ENCODE results near the gene KCNH1.

GRCh38 chr1:211126622-211127021 lies 7.3 kb downstream of the KCNH1 start:
- TF ChIP-seq CTCF (IDR thresholded peaks at IDR 0.05) (no peak), POLR2A (IDR thresholded peaks at IDR 0.05) (no peak)

Data from lower leg skin (tissue), 3 donors.